ENCODE results near the gene ARL13B.

The ARL13B gene

GRCh38 chr3:94089126-94089525, 109.2 kb downstream of the ARL13B start:
- no peak for TF ChIP-seq ZBTB7A (IDR thresholded peaks at IDR 0.05; ENCODE audit: low read depth)
- TF ChIP-seq TCF12 (IDR thresholded peaks at IDR 0.05; ENCODE audit: low read depth), result no peak
- no peak for TF ChIP-seq CREB1 (IDR thresholded peaks at IDR 0.05; ENCODE audit: low read depth)
- TF ChIP-seq FOXM1 (IDR thresholded peaks at IDR 0.05; ENCODE audit: borderline replicate concordance, low read depth), result no peak
- no peak for TF ChIP-seq TAF1 (IDR thresholded peaks at IDR 0.05; ENCODE audit: low read depth)
- no peak for TF ChIP-seq EGR1 (IDR thresholded peaks at IDR 0.05)
- TF ChIP-seq CEBPB (IDR thresholded peaks at IDR 0.05), result no peak
- no peak for TF ChIP-seq YY1 (IDR thresholded peaks at IDR 0.05; ENCODE audit: low read depth)

- TF ChIP-seq EP300 (IDR thresholded peaks at IDR 0.05; ENCODE audit: borderline replicate concordance) (no peak), FOXM1 (IDR thresholded peaks at IDR 0.05; ENCODE audit: borderline replicate concordance, low read depth) (no peak)
These were observed 112.1 kb downstream of the ARL13B start for GRCh38 chr3:94092086-94092485.

DNA sequence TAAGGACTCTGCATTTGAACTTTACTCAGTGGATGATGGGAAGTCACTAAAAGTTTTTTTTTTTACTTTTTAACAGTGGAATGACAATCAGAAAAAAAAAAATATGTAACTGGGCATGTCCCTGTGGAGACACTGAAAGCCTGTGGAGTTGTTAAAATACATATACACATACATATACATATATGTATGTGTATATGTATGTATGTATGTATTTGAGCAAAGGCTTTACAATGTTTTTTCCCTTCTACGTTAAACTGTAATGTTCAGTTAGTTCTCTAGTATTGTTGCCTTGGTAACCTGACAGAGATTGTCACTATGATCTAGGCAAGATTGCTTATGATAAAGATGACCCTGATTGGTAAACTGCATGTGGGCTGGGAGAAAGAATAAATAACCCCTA, 113.2 kb downstream of the ARL13B start:
- TF ChIP-seq CREB1 (IDR thresholded peaks at IDR 0.05; ENCODE audit: low read depth) (no peak), EGR1 (IDR thresholded peaks at IDR 0.05) (no peak)
- TF ChIP-seq, protein P1, sequence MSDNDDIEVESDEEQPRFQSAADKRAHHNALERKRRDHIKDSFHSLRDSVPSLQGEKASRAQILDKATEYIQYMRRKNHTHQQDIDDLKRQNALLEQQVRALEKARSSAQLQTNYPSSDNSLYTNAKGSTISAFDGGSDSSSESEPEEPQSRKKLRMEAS (IDR thresholded peaks at IDR 0.05), result no peak
- TF ChIP-seq, protein P2, sequence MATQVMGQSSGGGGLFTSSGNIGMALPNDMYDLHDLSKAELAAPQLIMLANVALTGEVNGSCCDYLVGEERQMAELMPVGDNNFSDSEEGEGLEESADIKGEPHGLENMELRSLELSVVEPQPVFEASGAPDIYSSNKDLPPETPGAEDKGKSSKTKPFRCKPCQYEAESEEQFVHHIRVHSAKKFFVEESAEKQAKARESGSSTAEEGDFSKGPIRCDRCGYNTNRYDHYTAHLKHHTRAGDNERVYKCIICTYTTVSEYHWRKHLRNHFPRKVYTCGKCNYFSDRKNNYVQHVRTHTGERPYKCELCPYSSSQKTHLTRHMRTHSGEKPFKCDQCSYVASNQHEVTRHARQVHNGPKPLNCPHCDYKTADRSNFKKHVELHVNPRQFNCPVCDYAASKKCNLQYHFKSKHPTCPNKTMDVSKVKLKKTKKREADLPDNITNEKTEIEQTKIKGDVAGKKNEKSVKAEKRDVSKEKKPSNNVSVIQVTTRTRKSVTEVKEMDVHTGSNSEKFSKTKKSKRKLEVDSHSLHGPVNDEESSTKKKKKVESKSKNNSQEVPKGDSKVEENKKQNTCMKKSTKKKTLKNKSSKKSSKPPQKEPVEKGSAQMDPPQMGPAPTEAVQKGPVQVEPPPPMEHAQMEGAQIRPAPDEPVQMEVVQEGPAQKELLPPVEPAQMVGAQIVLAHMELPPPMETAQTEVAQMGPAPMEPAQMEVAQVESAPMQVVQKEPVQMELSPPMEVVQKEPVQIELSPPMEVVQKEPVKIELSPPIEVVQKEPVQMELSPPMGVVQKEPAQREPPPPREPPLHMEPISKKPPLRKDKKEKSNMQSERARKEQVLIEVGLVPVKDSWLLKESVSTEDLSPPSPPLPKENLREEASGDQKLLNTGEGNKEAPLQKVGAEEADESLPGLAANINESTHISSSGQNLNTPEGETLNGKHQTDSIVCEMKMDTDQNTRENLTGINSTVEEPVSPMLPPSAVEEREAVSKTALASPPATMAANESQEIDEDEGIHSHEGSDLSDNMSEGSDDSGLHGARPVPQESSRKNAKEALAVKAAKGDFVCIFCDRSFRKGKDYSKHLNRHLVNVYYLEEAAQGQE (IDR thresholded peaks at IDR 0.05; ENCODE audit: low read depth), result no peak

GRCh38 chr3:94095111-94095510, 115.2 kb downstream of the ARL13B start:
- TF ChIP-seq FOXM1 (IDR thresholded peaks at IDR 0.05; ENCODE audit: borderline replicate concordance, low read depth), result no peak

- TF ChIP-seq TAF1 (IDR thresholded peaks at IDR 0.05; ENCODE audit: low read depth) (no peak), RAD21 (IDR thresholded peaks at IDR 0.05; ENCODE audit: low read depth) (no peak), NFIC (IDR thresholded peaks at IDR 0.05) (no peak)
These were observed 118.5 kb downstream of the ARL13B start for GRCh38 chr3:94098452-94098851.

DNA sequence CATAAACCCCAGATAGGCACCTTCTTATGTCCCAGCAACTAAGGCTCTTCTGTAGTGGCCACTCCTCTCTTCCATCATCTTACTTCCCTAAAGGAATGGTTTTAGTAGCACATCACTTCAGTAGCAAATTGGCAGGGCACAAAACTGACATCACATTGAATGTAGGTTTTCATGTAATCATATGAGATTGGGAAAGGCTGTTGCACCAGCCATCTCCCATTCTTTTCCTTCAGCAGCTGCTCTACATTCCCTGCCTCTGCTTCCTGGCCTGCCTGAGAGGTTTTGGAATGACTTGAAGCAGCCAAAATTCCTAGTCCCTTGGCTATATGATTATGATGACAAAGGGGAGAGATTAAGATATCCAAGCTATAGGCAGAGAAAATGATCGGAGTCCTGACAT, 119.4 kb downstream of the ARL13B start:
- no peak for TF ChIP-seq NFIC (IDR thresholded peaks at IDR 0.05)
- TF ChIP-seq, protein P2 (IDR thresholded peaks at IDR 0.05; ENCODE audit: low read depth), result no peak
- no peak for TF ChIP-seq FOXM1 (IDR thresholded peaks at IDR 0.05; ENCODE audit: borderline replicate concordance, low read depth)
- TF ChIP-seq, protein P1 (IDR thresholded peaks at IDR 0.05), result no peak
- no peak for TF ChIP-seq TCF12 (IDR thresholded peaks at IDR 0.05; ENCODE audit: low read depth)

DNA sequence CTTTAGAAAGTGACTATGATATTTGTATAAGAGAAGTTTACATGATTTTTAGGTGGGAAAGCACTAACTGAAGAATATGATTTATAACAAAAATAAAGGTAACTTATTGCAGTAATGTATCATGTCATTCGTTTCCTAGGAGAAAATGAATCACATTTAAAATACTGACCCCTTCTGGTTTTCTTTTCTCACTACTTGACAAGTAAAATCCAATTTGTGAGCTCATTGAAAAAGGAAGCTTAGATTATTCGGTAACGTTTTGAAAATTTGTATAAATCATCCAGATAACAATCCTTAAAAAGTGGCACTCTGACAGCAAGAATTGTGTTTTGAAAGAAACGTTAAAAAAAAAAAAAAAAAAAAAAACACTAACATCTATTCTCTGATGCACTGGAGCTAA, 121.9 kb downstream of the ARL13B start:
- 0 out of 2 replicates have a peak, but pooled peaks have one; percentile 3 for TF ChIP-seq RAD21 (IDR thresholded peaks at IDR 0.05; ENCODE audit: low read depth)
- TF ChIP-seq, protein P1 (IDR thresholded peaks at IDR 0.05), result no peak
- TF ChIP-seq, protein P2 (IDR thresholded peaks at IDR 0.05; ENCODE audit: low read depth), result no peak
- TF ChIP-seq TEAD4 (IDR thresholded peaks at IDR 0.05), result no peak
- TF ChIP-seq CEBPB (IDR thresholded peaks at IDR 0.05), result no peak

All from Ishikawa (cell line).